ENCODE measurements around the gene FILIP1L.

Gene FILIP1L

GRCh38 chr3:100114413-100115030 lies at the start of gene FILIP1L:
FILIP1L (minus strand) TSS chr3:100114501.
- DNase-seq (ENCODE audit: low spot score): no peak

- no peak for DNase-seq (ENCODE audit: low spot score)
Observed at GRCh38 chr3:100163787-100164186, 49.5 kb upstream of the FILIP1L start.

DNA sequence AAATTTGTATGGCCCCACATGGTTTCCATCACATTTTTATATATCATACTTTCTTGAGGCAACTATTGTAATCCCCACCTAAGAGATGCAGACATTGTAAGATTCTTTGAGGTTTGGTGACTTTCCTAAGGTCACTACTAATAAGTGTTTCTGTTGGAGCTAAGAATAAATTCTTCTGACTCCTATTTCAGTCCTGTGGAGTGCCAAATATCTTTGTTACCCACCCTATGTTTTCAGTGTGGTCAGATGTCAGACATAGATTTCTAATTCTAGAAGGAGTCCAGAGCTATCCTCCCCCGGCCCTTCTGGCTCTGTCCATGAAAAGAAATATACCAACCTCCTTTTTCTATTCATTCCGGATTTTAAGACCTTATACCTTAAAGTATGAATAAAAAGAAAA lies 46.2 kb upstream of the FILIP1L start:
- no peak for DNase-seq (ENCODE audit: low spot score)

DNA sequence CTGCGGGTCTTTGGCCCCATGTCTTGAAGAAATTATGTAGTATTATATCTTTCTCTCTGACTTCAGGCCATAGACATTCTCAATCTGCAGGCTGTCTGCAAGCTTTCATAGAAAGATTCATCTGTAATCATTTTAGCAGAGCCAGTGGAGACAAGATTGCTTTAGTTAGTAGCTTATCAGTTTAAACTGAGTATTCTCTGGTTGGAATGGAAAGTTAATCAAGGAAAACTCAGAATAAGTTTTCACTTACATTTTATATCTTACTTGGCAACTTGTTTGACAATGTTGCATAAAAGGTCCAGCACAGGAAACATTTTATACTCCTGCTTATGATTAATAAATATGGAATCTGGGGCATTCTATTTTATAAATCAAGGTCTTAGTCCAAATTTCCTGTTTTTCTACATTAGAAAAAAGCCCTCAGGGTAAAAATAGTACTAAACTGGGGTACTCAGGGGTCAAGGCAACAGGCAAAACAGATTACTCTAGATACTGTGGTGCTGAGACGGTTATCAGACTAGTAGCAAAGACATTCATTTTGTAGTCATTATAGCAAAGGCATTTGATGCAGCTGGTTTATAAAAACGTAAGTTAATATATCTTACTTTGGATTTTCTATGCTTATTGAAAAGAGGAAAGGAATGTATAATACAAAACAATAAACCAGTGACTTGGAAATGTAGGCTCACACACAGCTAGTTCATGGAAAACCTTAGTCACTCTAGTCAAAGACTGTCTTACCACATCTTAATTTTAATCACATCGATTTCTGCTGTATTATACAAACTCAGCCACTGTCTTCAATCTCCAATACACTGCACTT lies 45.2 kb upstream of the FILIP1L start:
- no peak for DNase-seq (ENCODE audit: low spot score)

DNA sequence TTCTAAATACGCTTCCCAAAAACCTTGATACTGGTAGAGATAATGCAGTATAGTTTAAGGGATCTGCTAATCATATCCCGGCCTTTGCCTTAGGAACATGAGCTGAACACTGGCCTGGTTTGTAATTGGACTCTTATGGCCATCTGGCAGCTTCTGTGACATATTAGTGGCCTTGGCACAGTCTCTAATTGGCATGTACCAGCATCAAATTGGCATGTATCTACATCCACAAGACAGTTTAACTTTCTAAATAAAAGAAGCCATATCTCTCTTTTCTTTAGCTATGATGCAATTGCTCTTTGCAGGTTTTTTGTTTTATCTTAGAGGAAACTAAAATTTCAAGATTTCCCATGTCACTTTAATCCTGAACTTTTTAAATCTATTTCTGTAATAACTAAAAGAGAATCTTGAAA lies 44.6 kb upstream of the FILIP1L start:
- no peak for DNase-seq (ENCODE audit: low spot score)

DNA sequence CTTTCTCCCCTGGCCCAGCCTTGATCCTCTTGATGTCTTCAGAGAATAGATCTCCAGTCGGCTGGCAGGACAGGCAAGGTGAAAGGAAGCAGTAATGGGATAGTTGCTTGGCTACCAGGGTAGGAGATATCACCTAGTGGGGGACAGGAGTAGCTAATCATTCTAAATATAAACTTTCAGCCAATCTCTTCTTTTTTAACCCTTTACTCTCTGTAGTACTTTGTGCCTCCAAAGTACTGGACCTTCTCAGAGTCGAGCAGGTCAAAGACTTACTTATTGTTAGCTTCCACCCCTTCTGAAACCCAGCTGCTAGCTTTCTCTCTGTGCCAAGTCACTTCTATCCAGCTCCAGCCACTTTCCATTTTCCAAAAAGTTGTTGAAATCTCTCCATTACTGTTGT lies 43.4 kb upstream of the FILIP1L start:
- no peak for DNase-seq (ENCODE audit: low spot score)

- DNase-seq (ENCODE audit: low spot score): no peak
Observed at GRCh38 chr3:100155590-100155989, 41.3 kb upstream of the FILIP1L start.

DNA sequence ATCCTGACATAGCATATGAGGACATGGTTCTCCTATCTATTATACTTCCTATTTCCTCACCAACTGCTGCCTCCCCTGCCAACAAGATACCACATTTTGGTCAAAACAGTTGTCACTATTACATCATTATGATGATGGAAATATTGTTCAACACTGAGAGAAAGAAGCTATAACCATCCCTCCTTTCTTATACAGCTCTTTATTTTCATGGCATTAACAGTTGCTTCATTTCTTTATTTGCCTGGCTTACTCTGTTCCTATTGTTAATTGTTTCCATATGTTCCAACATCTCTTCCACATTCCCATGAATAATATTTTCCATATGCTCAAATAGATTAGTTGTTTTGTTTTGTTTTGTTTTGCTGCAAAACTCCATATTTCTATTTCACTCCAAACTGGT lies 40.8 kb upstream of the FILIP1L start:
- no peak for DNase-seq (ENCODE audit: low spot score)

GRCh38 chr3:100154171-100154570 lies 39.9 kb upstream of the FILIP1L start:
- no peak for DNase-seq (ENCODE audit: low spot score)

GRCh38 chr3:100151024-100151707 lies 36.9 kb upstream of the FILIP1L start:
- no peak for DNase-seq (ENCODE audit: low spot score)

DNA sequence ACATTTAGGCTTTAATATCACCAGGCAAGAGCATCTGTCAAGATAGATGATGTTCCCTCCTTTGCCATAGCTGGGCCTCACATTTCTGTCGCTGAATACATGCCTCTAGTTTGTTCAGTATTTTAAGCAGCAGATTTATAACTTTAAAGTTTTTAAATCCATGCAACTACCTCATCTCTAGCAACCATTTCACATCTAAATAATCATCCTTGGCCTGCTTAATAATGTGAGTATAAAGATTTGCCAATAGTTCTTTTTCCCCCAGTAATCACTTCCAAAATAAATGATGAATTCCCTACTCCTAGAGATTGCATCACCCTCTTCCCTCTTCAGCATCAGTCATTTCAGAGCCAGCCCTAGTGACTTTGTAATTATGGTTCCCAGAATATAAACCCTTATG lies 36.2 kb upstream of the FILIP1L start:
- DNase-seq (ENCODE audit: low spot score): no peak

DNA sequence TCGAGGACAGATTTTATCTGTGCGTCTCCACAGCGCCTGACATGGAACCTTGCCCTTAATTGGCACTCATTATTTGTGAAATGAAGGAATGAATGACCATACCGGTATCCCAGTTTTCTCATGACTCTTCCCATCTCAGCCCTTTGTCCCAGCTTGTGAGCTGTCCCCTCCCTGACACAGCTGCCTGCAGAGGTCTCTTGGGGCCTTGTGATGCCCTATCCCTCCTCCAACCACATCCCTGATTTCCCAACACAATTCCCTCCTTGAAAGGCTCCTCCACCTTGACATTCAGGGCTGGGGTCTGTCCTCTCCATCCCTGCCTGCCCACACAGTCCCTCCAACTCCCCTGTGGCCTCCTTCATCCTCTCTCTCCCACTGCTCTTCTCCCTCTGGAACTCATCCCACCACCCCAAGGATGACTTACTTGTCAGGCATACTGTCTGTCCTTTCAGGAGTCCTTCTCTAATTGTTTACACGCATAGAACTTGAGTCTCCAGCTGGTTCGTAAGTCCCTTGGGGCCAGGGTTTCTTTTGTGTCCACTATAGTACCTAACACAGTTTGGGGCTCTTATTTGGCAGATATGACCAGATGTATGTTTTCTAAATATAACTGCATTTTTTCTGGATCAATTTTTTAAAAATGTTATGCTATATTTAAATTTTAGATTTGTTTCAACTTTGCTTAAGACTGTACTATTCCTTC lies 35.6 kb upstream of the FILIP1L start:
- no peak for DNase-seq (ENCODE audit: low spot score)

DNA sequence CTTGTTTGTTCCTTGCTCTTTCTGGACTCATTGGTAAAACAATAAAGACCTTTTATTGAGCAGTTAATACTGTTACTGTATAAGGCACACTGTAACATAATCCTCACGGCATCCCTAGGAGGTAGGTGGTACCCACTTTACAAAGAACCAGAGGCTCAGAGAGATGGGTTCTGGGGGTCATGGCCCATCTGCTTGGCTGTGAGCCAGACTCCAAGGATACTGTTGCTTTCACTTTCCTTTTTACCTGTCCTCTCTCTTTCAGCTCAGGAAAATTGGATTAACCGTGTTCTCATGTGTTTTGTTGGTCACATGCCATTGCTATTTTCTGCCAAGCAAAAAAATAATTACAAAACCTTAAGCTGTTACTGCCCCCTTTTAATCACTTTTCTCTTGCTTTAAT lies 34.8 kb upstream of the FILIP1L start:
- no peak for DNase-seq (ENCODE audit: low spot score)

GRCh38 chr3:100144255-100144866 lies 30.1 kb upstream of the FILIP1L start:
- DNase-seq (ENCODE audit: low spot score): no peak

- no peak for DNase-seq (ENCODE audit: low spot score)
Observed at GRCh38 chr3:100141586-100141985, 27.3 kb upstream of the FILIP1L start.

DNA sequence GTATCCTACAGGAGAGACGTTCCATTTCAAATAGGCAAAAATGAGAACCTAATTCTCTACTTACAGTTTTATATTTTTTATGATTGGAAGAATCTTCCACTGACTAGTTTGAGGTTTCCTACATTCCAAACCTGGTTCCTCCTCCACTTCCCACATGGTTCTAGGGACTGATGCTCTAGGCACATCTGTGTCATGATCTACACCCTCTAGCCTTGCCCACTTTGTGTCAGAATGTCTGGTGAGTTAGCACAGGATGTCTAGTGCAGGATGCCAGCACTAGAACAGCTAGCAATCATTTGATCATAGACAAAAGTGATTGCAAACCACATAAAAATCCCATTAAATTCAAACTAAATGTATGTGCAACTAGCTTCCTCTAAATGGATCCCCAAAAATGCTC lies 26.7 kb upstream of the FILIP1L start:
- DNase-seq (ENCODE audit: low spot score): no peak

DNA sequence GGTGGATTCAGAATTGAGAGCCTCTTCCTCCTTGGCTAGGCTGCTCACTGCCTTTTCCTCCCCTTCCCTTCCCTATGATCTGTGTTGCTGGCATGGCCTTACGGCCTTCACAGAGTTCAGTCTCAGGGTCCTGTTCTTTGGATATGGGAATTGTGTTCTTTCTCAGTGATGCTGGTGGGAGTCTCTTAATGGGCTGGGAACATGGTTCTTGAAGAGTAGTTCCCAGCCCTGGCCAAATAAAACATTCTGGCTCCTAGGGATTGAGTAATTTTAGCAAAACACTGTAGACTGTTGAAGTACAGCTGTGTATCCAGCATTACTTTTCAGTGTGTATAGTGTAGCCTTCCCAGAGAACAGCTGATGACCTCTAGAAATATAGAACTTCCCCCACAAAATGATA lies 22.6 kb upstream of the FILIP1L start:
- no peak for DNase-seq (ENCODE audit: low spot score)

GRCh38 chr3:100131241-100131640 lies 16.9 kb upstream of the FILIP1L start:
- DNase-seq (ENCODE audit: low spot score): no peak

DNA sequence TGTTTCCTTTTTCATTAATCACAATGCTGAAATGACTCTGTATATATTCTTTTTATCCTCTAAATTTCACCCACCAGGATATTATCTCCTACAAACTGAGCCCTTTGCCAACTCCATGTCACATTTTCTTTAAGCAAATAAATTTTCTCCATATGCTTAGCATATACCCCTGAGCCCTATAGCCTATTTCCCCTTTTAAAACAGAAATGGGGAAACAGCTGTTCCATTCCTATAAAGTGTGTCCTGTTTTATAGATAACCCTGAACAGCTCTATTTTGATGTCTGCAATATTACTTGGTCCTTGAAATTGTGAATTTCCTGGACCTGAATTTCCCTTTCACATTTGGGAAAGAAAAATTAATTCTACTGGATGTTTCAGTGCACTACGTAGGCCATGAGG lies 15.6 kb upstream of the FILIP1L start:
- no peak for DNase-seq (ENCODE audit: low spot score)

DNA sequence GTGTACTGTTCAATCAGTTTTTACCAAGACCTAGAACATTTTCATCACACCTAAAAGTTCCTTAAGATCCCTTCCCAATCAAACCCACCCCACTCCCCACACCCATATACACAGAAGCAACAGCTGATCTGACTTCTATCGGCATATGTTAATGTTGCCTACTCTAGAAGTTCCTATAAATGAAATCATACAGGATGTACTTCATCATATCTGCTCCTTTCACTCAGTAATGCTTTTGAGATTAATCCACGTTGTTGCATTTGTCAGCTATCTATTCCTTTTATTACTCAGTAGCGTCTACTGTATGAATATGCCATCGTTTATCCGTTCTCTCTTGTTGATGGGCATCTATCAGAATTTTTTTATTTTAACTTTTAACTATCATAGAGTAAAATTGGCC lies 14.3 kb upstream of the FILIP1L start:
- no peak for DNase-seq (ENCODE audit: low spot score)

GRCh38 chr3:100127792-100128191 lies 13.5 kb upstream of the FILIP1L start:
- no peak for DNase-seq (ENCODE audit: low spot score)

All from SW480 (cell line).